NCI-H82 treated with DMSO at 0.1 percent for 48 hours (cell line): Measurements from ENCODE around the gene FERMT2.

Source experiments
- DNase-seq: peaks from one replicate; lab custom pipeline; 2025; ENCODE audit not compliant: unreplicated experiment; lab: John Stamatoyannopoulos, UW

Gene FERMT2

DNA sequence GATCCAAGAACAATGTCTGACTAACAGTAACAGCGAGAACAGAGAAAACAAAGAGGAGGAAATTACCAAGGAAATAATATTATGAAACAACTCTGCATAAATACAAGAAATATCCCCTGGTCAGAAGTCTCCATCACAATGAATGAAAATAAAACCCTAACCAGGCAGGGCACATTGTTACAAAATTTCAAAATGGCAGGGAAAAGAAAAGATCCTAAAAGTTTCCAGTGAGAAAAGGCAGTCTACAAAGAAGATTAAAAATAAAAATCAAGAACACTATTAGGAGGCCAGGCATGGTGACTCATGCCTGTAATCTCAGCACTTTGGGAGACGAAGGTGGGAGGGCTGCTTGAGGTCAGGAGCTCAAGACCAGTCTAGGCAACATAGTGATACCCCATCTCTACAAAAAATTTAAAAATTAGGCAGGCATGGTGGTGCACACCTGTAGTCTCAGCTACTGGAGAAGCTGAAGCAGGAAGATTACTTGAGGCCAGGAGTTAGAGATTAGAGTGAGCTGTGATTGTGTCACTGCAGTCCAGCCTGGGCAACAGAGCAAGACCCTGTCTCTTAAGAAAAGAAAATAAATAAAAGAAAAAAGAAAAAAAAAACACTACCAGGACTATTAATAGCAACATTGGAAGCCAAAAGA is 47.8 kb downstream of the FERMT2 start:
- no peak for DNase-seq

DNA sequence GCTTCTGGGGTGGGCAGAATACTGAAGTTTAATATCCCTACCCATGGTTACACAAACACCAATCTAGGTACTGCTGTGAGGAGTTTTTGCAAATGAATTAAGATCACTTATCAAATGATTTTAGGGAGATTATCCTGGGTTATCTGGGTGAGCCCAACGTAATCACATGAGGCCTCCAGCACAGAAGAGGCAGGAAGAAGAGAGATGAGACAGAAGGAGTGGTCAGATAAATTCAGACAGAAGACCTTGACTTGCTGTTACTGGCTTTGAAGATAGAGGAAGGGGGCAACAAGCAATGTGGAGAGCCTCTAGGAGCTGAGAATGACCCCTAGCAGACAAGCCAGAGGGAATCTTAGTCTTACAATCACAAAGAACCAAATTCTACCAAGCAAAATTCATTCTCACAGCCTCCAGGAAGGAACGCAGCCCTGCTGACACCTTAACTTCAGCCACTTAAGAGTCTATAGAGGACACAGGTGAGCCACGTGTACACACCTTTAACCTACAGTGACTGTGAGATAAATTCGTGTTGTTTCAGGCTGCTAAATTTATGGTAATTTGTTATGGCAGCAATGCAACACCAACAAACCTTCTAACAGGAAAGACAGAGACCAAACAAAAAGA is 49.4 kb downstream of the FERMT2 start:
- no peak for DNase-seq

DNA sequence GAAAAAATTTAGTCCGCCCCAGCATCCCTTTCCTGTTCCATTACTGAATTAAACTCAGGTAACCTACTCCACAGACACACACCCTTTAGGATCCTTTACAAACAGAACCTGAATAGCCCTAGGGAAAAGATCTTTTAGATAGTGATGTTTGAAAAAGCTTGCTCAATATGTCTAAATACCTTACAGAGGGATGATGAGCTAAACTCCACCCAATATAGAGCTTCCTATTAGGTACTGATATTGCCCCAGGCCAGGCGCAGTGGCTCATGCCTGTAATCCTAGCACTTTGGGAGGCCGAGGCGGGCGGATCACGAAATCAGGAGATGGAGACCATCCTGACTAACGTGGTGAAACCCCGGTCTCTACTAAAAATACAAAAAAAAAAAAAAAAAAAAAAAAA is 50.1 kb downstream of the FERMT2 start:
- DNase-seq: no peak

DNA sequence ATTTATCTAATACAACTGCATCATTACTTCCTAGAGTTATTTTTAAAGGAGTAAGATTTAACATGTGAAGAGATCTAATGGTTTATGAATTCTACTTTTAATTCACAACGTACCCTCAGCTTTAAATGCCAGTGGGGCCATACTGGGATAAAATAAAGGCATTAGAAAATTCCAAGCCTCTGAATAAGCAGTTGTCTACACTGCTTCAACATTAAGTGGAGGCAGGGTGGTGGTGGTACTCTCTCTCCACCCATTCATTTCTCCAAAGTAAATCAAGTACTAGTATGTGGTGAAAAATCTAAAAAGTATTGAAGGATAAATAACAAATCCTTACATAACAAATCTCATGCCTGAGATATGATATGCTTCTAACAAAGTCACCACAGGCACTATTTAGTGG is 52.4 kb downstream of the FERMT2 start:
- DNase-seq: no peak

DNA sequence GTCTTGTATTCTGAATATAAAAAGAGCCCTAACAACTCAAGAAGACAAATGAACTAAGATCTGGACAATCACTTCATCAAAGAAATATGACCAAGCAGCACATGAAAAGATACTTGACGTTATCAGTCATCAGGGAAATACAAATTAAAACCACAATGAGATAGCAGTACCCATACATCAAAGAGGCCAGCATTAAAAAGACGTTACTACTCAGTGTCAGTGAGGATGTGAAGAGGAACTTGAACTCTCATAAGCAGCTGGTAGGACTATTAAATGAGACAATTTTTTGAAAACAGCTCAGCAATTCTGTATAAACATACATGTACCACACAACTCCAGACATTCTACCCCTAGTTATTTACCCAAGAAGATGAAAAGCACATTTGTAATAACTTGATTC is 55.9 kb downstream of the FERMT2 start:
- DNase-seq: no peak

DNA sequence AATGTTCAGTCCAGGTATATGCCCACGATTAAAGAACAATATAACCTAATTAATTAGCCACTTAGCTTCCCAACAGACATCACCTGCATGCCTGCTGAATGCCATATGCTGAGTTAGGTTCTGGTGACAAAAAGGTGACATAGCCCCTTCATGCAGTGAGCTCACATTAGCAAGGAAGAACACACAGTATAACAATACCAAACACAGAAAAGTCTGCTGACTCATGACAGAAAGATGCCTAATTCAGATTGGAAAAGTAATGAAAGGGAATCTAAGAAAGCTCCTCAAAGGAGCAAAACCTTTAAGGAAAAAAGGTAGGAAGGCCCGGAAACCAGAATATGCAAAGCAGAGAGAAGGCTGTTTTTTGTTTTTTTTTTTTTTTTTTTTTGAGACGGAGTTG is 59.0 kb downstream of the FERMT2 start:
- no peak for DNase-seq

DNA sequence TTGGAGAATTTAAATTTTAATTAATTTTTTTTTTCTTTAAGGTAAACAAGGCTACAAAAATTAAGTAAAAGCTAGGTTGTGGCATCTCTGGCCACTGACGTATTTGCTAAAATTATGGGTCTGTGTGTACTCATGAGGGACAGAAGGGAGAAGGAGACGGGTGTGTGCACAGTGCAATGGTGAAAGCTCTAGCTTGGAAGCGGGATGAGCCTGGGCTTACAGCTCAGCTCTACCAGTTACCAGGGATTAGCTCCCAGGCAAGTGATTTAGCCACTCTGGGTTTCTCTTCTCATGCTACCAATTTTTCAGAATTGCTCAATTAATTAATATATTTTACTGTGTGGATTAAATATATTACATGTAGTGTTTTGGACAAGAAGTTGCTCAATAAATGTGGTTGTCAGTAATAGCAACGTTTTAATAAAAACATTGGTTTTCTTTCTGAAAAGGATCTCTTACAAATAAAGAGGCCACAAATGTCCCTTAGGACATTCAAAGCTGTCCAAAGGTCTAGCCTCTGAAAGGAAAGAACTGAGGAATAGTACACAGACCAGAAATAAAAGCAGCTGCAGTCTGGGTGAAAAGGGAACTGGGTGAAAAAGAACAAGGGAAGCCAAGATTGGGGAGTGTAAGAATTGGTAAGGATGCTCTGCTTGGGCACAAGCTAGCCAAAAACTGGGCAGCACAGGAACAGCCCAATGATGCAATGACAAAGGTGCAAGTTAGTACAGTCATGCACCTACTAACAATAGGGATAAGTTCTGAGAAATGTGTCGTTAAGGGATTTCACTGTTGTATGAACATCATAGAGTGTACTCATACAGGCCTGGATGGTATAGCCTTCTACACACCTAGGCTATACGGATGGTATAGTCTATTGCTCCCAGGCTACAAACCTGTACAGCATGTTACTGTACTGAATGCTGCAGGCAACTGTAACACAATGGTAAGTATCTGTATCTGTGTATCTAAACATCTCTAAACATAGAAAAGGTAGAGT is 61.7 kb downstream of the FERMT2 start:
- DNase-seq: no peak

DNA sequence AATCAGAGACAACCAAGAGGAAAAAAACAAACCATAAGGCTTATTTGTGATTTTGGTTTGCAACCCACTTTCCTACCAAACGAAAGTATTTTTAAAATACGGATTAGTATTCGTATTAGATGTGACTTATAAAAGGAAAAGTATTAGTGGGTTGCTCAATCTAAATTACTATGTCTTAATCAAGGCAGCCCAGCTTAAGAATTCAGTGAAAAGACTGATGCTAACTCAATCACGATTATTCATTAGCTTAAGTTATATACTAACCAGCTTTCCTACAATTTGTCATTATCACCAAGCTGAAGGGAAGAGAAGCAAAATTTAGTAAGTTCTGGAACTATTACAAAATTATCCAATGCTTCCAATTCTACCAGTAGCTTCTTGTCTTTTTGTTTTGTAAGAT is 62.7 kb downstream of the FERMT2 start:
- DNase-seq: no peak

DNA sequence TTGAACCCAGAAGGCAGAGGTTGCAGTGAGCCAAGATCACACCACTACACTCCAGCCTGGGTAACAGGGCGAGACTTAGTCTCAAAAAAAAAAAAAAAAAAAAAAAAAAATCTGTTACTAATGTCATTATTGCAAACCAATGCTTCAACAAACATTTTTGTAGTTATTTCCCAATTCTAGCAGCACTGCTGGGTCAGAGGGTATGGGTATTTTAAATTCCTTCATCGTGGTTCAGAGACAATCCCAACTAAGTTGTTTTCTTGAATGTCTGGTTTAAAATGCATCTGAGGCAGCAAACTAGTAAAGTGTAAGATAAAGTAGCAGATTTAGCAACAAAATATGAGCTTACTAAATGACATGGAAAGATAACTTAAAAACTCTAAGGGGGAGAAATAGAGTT is 65.6 kb downstream of the FERMT2 start:
- no peak for DNase-seq

DNA sequence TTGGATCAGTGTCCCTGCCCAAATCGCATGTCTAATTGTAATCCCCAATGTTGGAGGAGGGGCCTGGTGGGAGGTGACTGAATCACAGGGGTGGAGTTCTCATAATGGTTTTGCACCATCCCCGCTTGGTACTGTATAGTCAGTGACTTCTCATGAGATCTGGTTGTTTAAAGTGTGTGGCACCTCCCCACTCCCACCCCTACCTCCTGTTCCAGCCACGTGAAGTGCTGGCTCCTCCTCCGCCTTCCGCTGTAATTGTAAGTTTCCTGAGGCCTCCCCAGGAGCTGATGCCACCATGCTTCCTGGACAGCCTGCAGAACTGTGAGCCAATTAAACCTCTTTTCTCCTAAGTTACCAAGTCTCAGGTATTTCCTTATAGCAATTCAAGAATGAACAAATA is 67.2 kb downstream of the FERMT2 start:
- DNase-seq: no peak

DNA sequence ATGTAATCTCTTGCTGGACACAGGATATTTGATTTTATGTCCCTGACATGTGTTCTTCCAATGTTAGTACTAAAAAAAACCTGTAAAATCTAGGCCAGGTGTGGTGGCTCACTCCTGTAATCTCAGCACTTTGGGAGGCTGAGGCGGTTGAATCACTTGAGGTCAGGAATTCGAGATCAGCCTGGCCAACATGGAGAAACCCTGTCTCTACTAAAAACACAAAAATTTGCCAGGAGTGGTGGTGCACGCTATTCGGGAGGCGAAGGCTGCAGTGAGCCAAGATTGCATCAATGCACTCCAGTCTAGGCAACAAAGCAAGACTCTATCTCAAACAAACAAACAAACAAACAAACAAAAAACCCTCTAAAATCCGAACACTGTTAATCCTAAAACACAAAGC is 68.0 kb downstream of the FERMT2 start:
- no peak for DNase-seq

DNA sequence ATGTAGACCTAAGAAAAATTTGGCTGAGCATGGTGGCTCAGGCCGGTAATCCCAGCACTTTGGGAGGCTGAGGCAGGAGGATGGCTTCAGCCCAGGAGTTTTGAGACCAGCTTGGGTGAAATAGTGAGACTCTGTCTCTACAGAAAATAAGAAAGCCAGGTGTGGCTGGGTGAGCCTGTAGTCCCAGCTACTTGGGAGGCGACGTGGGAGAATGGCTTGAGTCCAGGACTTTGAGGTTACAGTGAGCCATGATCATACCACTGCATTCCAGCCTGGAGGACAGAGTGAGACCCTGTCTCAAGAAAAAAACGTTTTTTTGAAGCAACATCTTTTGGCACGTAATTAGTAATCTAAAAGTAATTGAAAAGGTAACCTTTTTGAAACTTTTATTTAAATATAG is 70.9 kb downstream of the FERMT2 start:
- no peak for DNase-seq

DNA sequence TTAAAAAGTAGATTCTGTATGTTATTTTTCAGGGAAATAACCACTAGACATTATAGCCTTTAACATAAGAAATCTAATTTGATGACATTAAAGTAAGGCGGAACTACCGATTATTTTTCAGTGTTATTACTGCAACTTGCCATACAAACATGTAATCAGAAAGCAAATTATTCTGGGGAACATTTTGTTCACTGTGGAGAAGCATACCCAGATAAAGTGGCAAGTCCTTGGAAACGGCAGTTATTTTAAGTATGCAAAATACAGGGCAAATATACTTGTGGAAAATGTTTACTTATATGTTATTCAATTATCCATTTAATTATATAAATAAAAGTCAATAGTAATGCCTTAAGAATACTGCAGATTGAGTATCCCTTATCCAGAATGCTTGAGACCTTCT is 71.9 kb downstream of the FERMT2 start:
- DNase-seq: no peak

DNA sequence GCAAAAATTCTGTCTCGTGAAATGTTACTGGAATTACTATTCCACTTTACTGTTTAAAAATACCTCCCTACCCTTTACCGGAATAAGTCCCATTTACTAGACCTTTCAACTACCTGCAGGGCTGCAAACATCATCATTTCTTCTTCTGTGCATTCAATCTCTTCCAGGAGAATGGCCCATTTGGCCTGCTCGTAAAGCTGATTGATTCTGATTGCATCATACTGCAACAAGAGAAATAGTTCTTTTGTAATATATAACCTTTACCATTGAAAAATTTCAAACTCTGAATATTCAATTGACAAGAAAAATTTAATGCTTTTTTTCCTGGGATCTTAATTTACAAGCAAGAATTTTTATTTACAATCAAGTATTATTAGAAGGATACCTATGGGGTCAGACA is 72.4 kb downstream of the FERMT2 start:
- DNase-seq: no peak

DNA sequence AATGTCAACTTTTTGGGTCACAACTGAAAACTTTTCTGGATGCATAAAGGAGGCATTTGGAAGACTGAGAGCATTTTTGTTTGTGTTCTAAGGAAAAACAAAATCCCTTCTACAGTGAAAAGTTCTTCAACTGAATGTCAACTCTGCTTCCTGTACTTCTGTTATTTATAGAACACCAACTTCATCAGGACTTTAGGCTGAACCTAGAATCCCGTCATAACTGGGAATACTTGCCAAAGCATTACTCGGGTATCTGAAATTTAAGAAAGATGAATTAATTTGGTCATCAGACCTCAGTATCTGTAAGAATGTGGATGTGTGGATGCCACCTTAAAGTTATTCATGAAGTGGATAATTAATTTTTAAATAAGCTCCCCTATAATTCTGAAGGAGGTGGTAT is 73.2 kb downstream of the FERMT2 start:
- no peak for DNase-seq

DNA sequence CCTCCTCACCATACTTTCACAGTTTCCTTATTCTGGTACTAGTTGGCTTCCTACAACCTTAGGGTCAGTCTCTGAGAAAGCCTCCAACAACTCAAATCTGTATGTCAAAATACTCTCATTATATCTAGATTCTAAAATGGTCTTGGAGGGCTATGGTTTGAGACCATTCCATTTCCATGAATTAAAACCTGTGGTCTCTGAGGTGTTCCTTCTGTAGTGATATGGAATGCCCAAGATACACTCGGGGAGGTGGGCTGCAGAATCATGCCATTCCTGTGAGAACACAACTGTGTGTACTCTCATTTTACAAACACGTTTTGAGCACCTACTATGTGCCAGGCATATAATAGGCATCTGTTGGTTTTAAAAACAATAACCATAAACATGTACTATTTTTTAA is 74.0 kb downstream of the FERMT2 start:
- DNase-seq: no peak

DNA sequence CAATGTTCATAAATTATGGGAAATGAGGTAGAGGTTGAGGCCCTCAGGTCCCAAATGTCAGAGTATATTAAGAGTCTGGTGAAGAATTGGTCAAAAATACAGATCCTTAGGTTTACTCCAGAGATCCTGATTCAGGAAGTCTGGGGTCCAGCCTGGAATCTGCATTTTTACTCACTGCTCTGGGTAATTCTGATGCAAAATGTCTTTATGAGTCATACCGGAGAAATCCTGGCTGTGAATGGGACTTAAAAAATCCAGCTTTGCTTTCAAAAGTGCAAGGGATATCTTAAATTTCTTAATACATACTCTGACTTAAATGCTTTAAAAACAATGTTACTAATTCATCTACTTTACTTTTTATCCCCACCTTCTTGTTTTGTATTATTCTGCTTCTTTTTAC is 74.5 kb downstream of the FERMT2 start:
- DNase-seq: no peak

DNA sequence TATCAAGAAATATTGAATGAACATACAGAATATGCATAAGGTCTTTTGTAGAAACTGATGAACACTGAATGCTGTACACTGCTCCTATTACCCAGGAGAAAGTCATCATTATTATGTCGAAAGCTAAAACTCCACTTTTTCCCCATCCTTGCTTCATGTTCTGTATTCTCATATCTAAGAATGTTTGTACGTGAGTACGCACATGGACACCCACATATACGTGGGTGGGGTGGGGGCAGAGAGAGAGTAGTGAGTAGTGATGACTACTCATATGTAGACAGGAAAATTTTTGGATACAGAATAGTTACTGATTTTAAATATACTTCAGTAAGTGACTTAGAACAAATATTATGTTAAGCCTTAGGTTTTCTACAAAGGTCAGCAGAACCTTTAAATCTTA is 75.1 kb downstream of the FERMT2 start:
- DNase-seq: no peak

DNA sequence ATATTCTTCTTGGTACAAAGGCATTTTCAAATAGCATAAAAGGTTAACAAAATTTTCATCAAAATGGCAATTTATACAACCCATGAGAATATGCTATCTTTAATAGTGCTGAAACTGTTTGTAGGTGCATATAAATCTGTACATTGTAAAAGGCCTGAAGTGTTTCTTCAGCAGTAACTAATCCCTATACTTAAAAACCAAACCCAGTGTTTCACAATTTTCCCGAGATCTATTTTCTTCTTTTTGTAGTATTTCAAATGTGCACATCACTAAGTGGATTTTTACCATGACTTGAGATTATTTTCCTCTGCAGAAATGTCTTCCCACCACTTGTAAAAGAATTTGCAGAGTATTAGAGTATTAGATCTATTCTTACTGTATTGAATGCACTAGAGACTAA is 76.5 kb downstream of the FERMT2 start:
- DNase-seq: no peak

DNA sequence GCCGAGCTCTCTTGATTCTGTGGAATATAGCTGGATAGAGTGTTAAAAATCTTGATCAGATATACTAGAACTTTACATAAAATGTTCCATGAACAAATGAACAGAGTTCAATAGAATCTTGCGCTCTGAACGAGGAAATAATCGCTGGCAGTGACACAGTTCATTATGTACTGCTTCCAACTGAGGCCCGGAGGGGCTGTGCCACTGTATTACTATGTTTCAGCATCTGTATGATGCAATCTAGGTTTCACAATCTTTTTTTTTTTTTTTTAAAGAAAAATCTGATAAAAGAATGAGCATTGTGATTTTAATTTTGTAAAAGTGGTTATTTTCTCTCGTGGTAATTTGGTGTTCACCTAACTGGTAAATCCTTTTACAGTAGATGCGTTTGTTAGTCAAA is 77.2 kb downstream of the FERMT2 start:
- DNase-seq: no peak

DNA sequence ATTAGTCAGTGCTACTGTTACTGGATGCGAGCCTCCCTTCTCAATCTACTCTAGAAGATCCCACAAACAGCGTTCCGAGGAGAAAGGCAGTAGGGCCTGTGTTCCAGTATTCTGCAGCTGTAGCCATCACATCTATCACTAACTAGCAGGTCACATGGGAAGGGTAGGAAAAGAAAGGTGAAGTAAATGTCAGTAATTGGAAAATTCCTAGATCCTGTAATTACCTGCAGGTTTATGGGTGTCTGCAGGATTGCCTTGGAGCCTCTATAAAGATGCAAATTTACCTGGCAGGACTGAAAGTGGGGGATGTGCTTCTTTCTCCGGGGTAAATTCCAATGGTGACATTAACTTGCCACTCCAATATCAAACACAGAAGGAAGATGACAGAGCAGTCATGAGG is 77.8 kb downstream of the FERMT2 start:
- no peak for DNase-seq

DNA sequence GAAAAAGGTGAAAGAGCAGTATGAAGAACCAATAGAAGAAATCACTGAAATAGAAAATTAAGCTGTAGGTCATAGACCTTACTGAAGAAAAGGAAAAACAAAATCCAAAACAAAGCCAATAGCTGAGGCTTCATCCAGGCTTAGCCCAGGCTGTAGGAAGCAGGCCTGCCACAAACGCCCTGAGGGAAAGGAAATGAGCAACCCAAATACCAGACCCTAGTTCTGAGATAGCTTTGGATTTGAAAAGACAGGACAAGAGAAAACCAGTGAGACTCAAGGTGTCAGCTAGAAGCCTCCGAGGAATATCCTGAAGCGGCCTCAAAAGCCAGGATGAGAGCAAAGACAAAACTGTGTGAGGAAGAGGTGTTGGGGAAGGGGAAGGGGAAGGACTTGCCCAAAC is 79.2 kb downstream of the FERMT2 start:
- DNase-seq: no peak
